Endothelial cell of umbilical vein (primary cell): ENCODE results near the gene RALGPS1. TPM values are rescaled to one million over a fixed set of nuclear protein-coding genes. Genes with fewer than 3 reads are reported as not detected.
A peak's percentile ranks its signal among the peaks of the same experiment; 100 is the strongest.

Experiments
- BruUV-seq: library from RNA; stranded (reverse); fragments of 400-500 nt; replicated peaks from 2 replicates; lab custom pipeline; 2021; lab: Mats Ljungman, UMichigan
- CTCF ChIA-PET: fragments of 300-600, 350-600 bp; sonication (Branson Sonifier 250); formaldehyde crosslinking; loops from one replicate; lab custom pipeline; 2021; ENCODE audit warnings: antibody characterized with exemption, inconsistent platforms; lab: Charles Lee
- POLR2A ChIA-PET: fragments of 300-600, 350-600 bp; sonication (Branson Sonifier 250); formaldehyde crosslinking; loops from one replicate; lab custom pipeline; 2021; ENCODE audit warnings: antibody characterized with exemption, inconsistent platforms; lab: Charles Lee
- DNase-seq: peaks from one replicate; pipeline ENCODE4 v3.0.0-alpha.2; 2011; ENCODE audit warnings: low read depth, low spot score
- FAIRE-seq: peaks from 2 replicates; lab custom pipeline; 2011; peaks lifted over from hg19 to GRCh38; lab: Jason Lieb, UNC
- H2AFZ ChIP-seq: 2 replicates; pipeline ENCODE4 v1.6.0; 2012; ENCODE audit warnings: low read depth, low read length, control low read depth, inconsistent platforms
- H3K27ac ChIP-seq: 2 replicates; pipeline ENCODE4 v1.5.1; 2011; ENCODE audit warnings: low read depth, mild to moderate bottlenecking, control low read depth, low read length, moderate library complexity; ENCODE audit not compliant: insufficient read depth
- H3K27me3 ChIP-seq, 2 experiments: 2 replicates each; pipeline versions ENCODE4 v1.6.0 to v1.6.1; 2011; ENCODE audit warnings: low read length in 2 of 2, mixed read lengths in 1 of 2; ENCODE audit not compliant: control insufficient read depth in 2 of 2, insufficient read depth in 2 of 2
- H3K36me3 ChIP-seq, 2 experiments: 2 replicates in 1 of 2; 3 replicates in 1 of 2; pipeline ENCODE4 v1.5.1; 2011; ENCODE audit warnings: low read length in 2 of 2, mild to moderate bottlenecking in 1 of 2, moderate library complexity in 1 of 2; ENCODE audit not compliant: control insufficient read depth in 2 of 2, insufficient read depth in 2 of 2; ENCODE audit errors: extremely low read depth in 1 of 2
- H3K4me1 ChIP-seq: 3 replicates; pipeline ENCODE4 v1.5.1; 2011; ENCODE audit warnings: mild to moderate bottlenecking, low read length; ENCODE audit not compliant: control insufficient read depth, insufficient read depth; ENCODE audit errors: extremely low read depth
- H3K4me2 ChIP-seq: 2 replicates; pipeline ENCODE4 v1.6.1; 2011; ENCODE audit warnings: low read length, control low read depth, mixed read lengths; ENCODE audit not compliant: insufficient read depth
- H3K4me3 ChIP-seq, 3 experiments: fragments of 200-600 bp in 1 of 3; sonication (generic), shearing (Covaris generic) in 1 of 3; replicated peaks in 1 of 3; 2 replicates each; pipeline ENCODE4 v1.5.1; 2011 to 2016; ENCODE audit warnings: control low read depth in 3 of 3, low read length in 3 of 3, mild to moderate bottlenecking in 2 of 3, inconsistent platforms in 1 of 3, low read depth in 1 of 3, moderate library complexity in 1 of 3; ENCODE audit not compliant: insufficient read depth in 1 of 3
- H3K79me2 ChIP-seq: 2 replicates; pipeline ENCODE4 v1.6.0; 2012; ENCODE audit warnings: low read length, inconsistent platforms; ENCODE audit not compliant: control insufficient read depth, insufficient read depth
- H3K9ac ChIP-seq: replicated peaks from 2 replicates; pipeline ENCODE3; 2011; ENCODE audit warnings: low read length, control low read depth; ENCODE audit not compliant: insufficient read depth; ENCODE audit errors: extremely low read depth
- H3K9me1 ChIP-seq: replicated peaks from 3 replicates; pipeline ENCODE4 v1.6.0; 2011; ENCODE audit warnings: mild to moderate bottlenecking, low read length; ENCODE audit not compliant: control insufficient read depth, insufficient read depth; ENCODE audit errors: extremely low read depth
- H3K9me3 ChIP-seq: replicated peaks from 2 replicates; pipeline ENCODE4 v1.5.1; 2012; ENCODE audit warnings: low read length, inconsistent platforms; ENCODE audit not compliant: control insufficient read depth, insufficient read depth
- H4K20me1 ChIP-seq: replicated peaks from 2 replicates; pipeline ENCODE3; 2011; ENCODE audit warnings: mild to moderate bottlenecking, low read length; ENCODE audit not compliant: control insufficient read depth, insufficient read depth; ENCODE audit errors: extremely low read depth
- EZH2 ChIP-seq: IDR thresholded peaks from 2 replicates; pipeline ENCODE4 v1.6.1; 2012; ENCODE audit warnings: borderline replicate concordance, low read depth, mild to moderate bottlenecking, moderate library complexity, low read length, inconsistent platforms; ENCODE audit not compliant: severe bottlenecking
- FOS ChIP-seq: IDR thresholded peaks from 2 replicates; pipeline ENCODE4 v1.6.1; 2011; ENCODE audit warnings: mild to moderate bottlenecking, low read length, moderate library complexity, borderline replicate concordance; ENCODE audit not compliant: insufficient read depth
- GATA2 ChIP-seq: IDR thresholded peaks from 2 replicates; pipeline ENCODE4 v1.7.0; 2011; ENCODE audit warnings: low read depth, mild to moderate bottlenecking, moderate library complexity, mixed read lengths, low read length; ENCODE audit not compliant: insufficient read length, insufficient read depth
- JUN ChIP-seq: IDR thresholded peaks from 2 replicates; pipeline ENCODE4 v1.6.1; 2011; ENCODE audit warnings: borderline replicate concordance, low read depth; ENCODE audit not compliant: insufficient read length, insufficient read depth
- MYC ChIP-seq: IDR thresholded peaks from one replicate; pipeline ENCODE4 v1.6.1; 2011; ENCODE audit warnings: mild to moderate bottlenecking, low read depth, low read length
- POLR2A ChIP-seq: IDR thresholded peaks from 2 replicates; pipeline ENCODE4 v1.6.1; 2012; ENCODE audit warnings: low read depth, mild to moderate bottlenecking, control low read depth, low read length
- POLR2AphosphoS5 ChIP-seq: IDR thresholded peaks from 2 replicates; pipeline ENCODE4 v1.6.1; 2012; ENCODE audit warnings: low read depth, mild to moderate bottlenecking, control low read depth, low read length, moderate library complexity; ENCODE audit not compliant: insufficient read depth
- dilution Hi-C: fragments of 300-500 bp; cut with MboI; formaldehyde crosslinking; loops from one replicate; pipeline ENCODE4 v1.15.0; 2019; ENCODE audit warnings: low sequenced_read_pairs; ENCODE audit not compliant: extremely low pct_ligation_motif_present
- intact Hi-C: fragments of 100-400 bp; cut with micrococcal nuclease; formaldehyde crosslinking; loops from one replicate; pipeline ENCODE4 v1.10.0; 2022
- polyA plus RNA-seq, 4 experiments: library from polyadenylated mRNA; depleted of rRNA in 3 of 4; stranded (reverse) in 3 of 4; unstranded in 1 of 4; fragments of >200 nt; gene quantifications; 2 replicates each; pipeline versions ENCODE4 v1.2.1 to v1.2.3, GENCODE V29; 2011 to 2012; ENCODE audit warnings: missing spikeins in 1 of 4
- total RNA-seq: library from RNA; stranded (reverse); gene quantifications from 2 replicates; pipeline ENCODE4 v1.2.3, GENCODE V29; 2021
- TF ChIP-seq, protein P1 (sequence below): IDR thresholded peaks from 2 replicates; pipeline ENCODE4 v1.6.1; 2011; ENCODE audit not compliant: insufficient read depth, insufficient read length
- TF ChIP-seq, protein P2 (sequence below), 2 donors: IDR thresholded peaks; 1 replicate in 1 of 2; 2 replicates in 1 of 2; pipeline ENCODE4 v1.5.1; 2011; ENCODE audit warnings: low read length in 2 of 2, mild to moderate bottlenecking in 2 of 2, moderate library complexity in 2 of 2, control low read depth in 1 of 2, inconsistent platforms in 1 of 2, low read depth in 1 of 2; ENCODE audit not compliant: insufficient read depth in 1 of 2; ENCODE audit errors: extremely low read depth in 1 of 2

RALGPS1 gene
- total and polyA plus RNA-seq, 2 donors (not counting 3 experiments of a cell fraction or from before 2014, with no cell fraction given), result 3.8 to 5.5 TPM

DNA sequence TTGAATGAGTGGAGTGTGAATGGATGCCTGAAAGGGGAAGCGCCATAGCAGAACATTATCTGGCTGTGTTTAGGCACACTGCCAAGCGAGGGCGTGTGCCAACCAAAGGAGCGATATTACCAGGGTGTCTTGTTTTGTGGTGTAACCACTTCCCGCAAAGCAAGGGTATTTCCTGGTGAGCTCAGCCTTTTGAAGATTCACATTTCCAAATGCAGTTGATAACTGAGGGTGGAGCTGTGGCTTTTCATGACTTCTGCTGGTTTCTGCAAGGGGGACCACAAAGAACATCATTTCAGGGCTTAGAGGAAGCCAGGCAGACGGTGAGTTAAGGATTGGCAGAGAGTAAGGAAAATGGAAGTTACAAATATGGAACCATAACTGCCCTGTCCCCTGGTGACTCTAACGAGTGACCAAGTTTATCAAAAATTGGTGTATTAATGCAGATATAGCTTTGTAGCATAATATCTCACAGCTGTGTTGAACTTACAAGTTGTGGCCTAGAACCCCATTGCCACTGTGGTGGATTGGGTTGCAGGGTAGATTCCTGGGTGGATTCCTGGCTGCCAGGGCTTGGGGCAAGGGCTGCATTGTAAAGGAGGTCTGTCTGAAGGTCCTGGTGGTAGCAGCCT, 71.4 kb downstream of the RALGPS1 start:
- Histone ChIP-seq H3K79me2 (no peaks in the 10 kb centered on the region), H3K4me3 (no peak overlapping the region), H3K4me1 (peaks cover 7% of the 10 kb centered on the region), H3K9me3 (no peaks in the 10 kb centered on the region), H4K20me1 (no peaks in the 10 kb centered on the region), H3K27me3 (no peaks in the 10 kb centered on the region), H3K9me1 (no peaks in the 10 kb centered on the region), H3K9ac (no peak overlapping the region), H3K36me3 (no peaks in the 10 kb centered on the region), H3K4me2 (no peak overlapping the region), H2AFZ (no peak overlapping the region), H3K27ac (no peak overlapping the region)
- FAIRE-seq, result peak; percentile 33
- POLR2A ChIA-PET, result no interaction called here
- no TSS peak for BruUV-seq
- CTCF ChIA-PET, result interaction anchor here (0.7 to 1.6 kb wide), 9 partner anchors 17 to 281 kb away, joined by 3 to 7 read pairs (median 4); partner anchors contain the start of genes ANGPTL2 and RALGPS1
- dilution Hi-C loops, result no loop called here
- intact Hi-C loops, result no loop called here
- TF ChIP-seq, protein P1, sequence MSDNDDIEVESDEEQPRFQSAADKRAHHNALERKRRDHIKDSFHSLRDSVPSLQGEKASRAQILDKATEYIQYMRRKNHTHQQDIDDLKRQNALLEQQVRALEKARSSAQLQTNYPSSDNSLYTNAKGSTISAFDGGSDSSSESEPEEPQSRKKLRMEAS, result no peak
- TF ChIP-seq POLR2AphosphoS5, result peak; percentile 43
- DNase-seq, result peak; percentile 46

DNA sequence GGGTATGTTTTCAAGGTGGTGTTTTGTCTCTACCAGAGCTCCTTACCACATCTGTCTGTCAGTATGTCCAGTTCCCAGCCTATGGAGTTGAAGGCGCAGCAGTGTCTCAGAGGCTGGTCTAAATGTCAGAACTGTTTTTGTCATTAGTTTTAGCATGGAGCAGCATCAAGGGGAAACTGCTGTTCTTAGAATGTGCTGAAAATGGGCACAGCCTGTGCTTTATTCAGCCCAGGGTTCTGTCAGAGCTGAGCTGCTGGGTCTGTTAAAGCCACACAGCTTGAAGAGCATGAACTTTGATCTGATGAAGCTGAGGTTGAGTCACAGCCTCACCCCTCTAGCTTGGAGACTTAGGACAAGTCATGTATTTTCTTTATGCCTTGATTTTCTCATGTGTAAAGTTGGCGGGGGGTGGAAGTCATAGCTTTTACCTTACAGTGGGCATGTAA, 71.9 kb downstream of the RALGPS1 start:
- H3K27ac ChIP-seq, result no peak overlapping the region
- DNase-seq, result no peak
- BruUV-seq, result no TSS peak
- intact Hi-C loops (no loop called here), dilution Hi-C loops (no loop called here)
- no peak overlapping the region for H3K4me2 ChIP-seq
- FAIRE-seq, result no peak
- no peaks in the 10 kb centered on the region for H3K79me2 ChIP-seq
- no peak overlapping the region for H3K4me3 ChIP-seq
- H3K9me1 ChIP-seq, result no peaks in the 10 kb centered on the region
- no peak overlapping the region for H2AFZ ChIP-seq
- TF ChIP-seq POLR2AphosphoS5 (no peak), JUN (no peak), MYC (no peak), EZH2 (no peak), GATA2 (no peak), POLR2A (no peak), FOS (no peak)
- TF ChIP-seq, protein P2, sequence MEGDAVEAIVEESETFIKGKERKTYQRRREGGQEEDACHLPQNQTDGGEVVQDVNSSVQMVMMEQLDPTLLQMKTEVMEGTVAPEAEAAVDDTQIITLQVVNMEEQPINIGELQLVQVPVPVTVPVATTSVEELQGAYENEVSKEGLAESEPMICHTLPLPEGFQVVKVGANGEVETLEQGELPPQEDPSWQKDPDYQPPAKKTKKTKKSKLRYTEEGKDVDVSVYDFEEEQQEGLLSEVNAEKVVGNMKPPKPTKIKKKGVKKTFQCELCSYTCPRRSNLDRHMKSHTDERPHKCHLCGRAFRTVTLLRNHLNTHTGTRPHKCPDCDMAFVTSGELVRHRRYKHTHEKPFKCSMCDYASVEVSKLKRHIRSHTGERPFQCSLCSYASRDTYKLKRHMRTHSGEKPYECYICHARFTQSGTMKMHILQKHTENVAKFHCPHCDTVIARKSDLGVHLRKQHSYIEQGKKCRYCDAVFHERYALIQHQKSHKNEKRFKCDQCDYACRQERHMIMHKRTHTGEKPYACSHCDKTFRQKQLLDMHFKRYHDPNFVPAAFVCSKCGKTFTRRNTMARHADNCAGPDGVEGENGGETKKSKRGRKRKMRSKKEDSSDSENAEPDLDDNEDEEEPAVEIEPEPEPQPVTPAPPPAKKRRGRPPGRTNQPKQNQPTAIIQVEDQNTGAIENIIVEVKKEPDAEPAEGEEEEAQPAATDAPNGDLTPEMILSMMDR (IDR thresholded peaks at IDR 0.05; ENCODE audit: extremely low read depth in 1 of 2, insufficient read depth in 1 of 2, low read depth in 1 of 2, low read length in 2 of 2), result no peak
- TF ChIP-seq, protein P1, result no peak
- no peaks in the 10 kb centered on the region for H3K9me3 ChIP-seq
- POLR2A ChIA-PET, result no interaction called here
- CTCF ChIA-PET, result interaction anchor here (0.7 to 1.6 kb wide), 9 partner anchors 17 to 281 kb away, joined by 3 to 7 read pairs (median 4); partner anchors contain the start of genes ANGPTL2 and RALGPS1
- H3K27me3 ChIP-seq, result no peaks in the 10 kb centered on the region
- H3K4me1 ChIP-seq, result peaks cover 7% of the 10 kb centered on the region
- H4K20me1 ChIP-seq, result no peaks in the 10 kb centered on the region
- no peaks in the 10 kb centered on the region for H3K36me3 ChIP-seq
- no peak overlapping the region for H3K9ac ChIP-seq
